SK-N-SH treated with all-trans-retinoic acid at 6 μM for 48 hours (cell line): ENCODE data around the gene DRAP1.
A peak's percentile ranks its signal among the peaks of the same experiment; 100 is the strongest.

ENCODE experiments used
- ATAC-seq: fragments of 200-7000 bp; cut with Tn5 transposase; 3 replicates; pipeline ENCODE4 v1.9.1; 2020; ENCODE audit warnings: mild to moderate bottlenecking, moderate library complexity
- ARNTL ChIP-seq: fragments of 450-650 bp; formaldehyde crosslinking; IDR thresholded peaks from 2 replicates; pipeline ENCODE4 v1.5.0; 2020; ENCODE audit warnings: low read depth, mild to moderate bottlenecking, moderate library complexity, borderline replicate concordance
- BACH2 ChIP-seq: fragments of 250-450 bp; sonication (Bioruptor Pico); IDR thresholded peaks from 2 replicates; pipeline ENCODE4 v1.9.0; 2021; ENCODE audit warnings: mild to moderate bottlenecking, borderline replicate concordance
- CREB5 ChIP-seq: fragments of 250-450 bp; sonication (Bioruptor Pico); IDR thresholded peaks from 2 replicates; pipeline ENCODE4 v1.5.1; 2020; ENCODE audit warnings: low read depth, mild to moderate bottlenecking, moderate library complexity
- CSDC2 ChIP-seq: fragments of 250-450 bp; sonication (Bioruptor Pico); IDR thresholded peaks from 2 replicates; pipeline ENCODE4 v1.5.0; 2020; ENCODE audit warnings: mild to moderate bottlenecking, moderate library complexity
- CSRNP3 ChIP-seq: fragments of 250-450 bp; sonication (Bioruptor Pico); IDR thresholded peaks from 2 replicates; pipeline ENCODE4 v1.5.1; 2021; ENCODE audit warnings: mild to moderate bottlenecking, moderate library complexity
- ESRRG ChIP-seq: fragments of 250-450 bp; sonication (Bioruptor Pico); IDR thresholded peaks from 2 replicates; pipeline ENCODE4 v1.6.1; 2021; ENCODE audit warnings: mild to moderate bottlenecking
- GLIS3 ChIP-seq: fragments of 250-450 bp; sonication (Bioruptor Pico); IDR thresholded peaks from 2 replicates; pipeline ENCODE4 v1.5.0; 2020; ENCODE audit warnings: mild to moderate bottlenecking, moderate library complexity
- ISL1 ChIP-seq: fragments of 250-450 bp; sonication (Bioruptor Pico); IDR thresholded peaks from 2 replicates; pipeline ENCODE4 v2.1.2; 2022; ENCODE audit warnings: mild to moderate bottlenecking, moderate library complexity
- OSR1 ChIP-seq: fragments of 250-450 bp; sonication (Bioruptor Pico); IDR thresholded peaks from 2 replicates; pipeline ENCODE4 v1.8.0; 2022; ENCODE audit warnings: moderate library complexity, mild to moderate bottlenecking, inconsistent platforms
- PATZ1 ChIP-seq: fragments of 250-450 bp; sonication (Bioruptor Pico); IDR thresholded peaks from 2 replicates; pipeline ENCODE4 v1.8.0; 2020; ENCODE audit warnings: mild to moderate bottlenecking, moderate library complexity, borderline replicate concordance
- POU6F1 ChIP-seq: fragments of 250-450 bp; sonication (Bioruptor Pico); IDR thresholded peaks from 2 replicates; pipeline ENCODE4 v1.8.0; 2021; ENCODE audit warnings: low read depth, mild to moderate bottlenecking, moderate library complexity, borderline replicate concordance
- PPARA ChIP-seq: fragments of 250-450 bp; sonication (Bioruptor Pico); IDR thresholded peaks from 2 replicates; pipeline ENCODE4 v1.5.0; 2020; ENCODE audit warnings: mild to moderate bottlenecking, borderline replicate concordance
- RARB ChIP-seq: fragments of 250-450 bp; sonication (Bioruptor Pico); IDR thresholded peaks from 2 replicates; pipeline ENCODE4 v1.8.0; 2021; ENCODE audit warnings: mild to moderate bottlenecking, moderate library complexity
- SNAI2 ChIP-seq: fragments of 250-450 bp; sonication (Bioruptor Pico); IDR thresholded peaks from 2 replicates; pipeline ENCODE4 v1.5.0; 2020; ENCODE audit warnings: mild to moderate bottlenecking, moderate library complexity
- TCF4 ChIP-seq: fragments of 250-450 bp; sonication (Bioruptor Pico); IDR thresholded peaks from 2 replicates; pipeline ENCODE4 v1.8.0; 2021; ENCODE audit warnings: mild to moderate bottlenecking, moderate library complexity, borderline replicate concordance
- TOX ChIP-seq: fragments of 250-450 bp; sonication (Bioruptor Pico); IDR thresholded peaks from 2 replicates; pipeline ENCODE4 v1.8.0; 2021; ENCODE audit warnings: mild to moderate bottlenecking, moderate library complexity, borderline replicate concordance
- TSHZ2 ChIP-seq: fragments of 250-450 bp; sonication (Bioruptor Pico); IDR thresholded peaks from 2 replicates; pipeline ENCODE4 v1.5.0; 2020; ENCODE audit warnings: mild to moderate bottlenecking, moderate library complexity
- ZFP3 ChIP-seq: fragments of 250-450 bp; sonication (Bioruptor Pico); IDR thresholded peaks from 2 replicates; pipeline ENCODE4 v1.5.0; 2020; ENCODE audit warnings: mild to moderate bottlenecking, moderate library complexity
- ZFP30 ChIP-seq: fragments of 450-650 bp; formaldehyde crosslinking; IDR thresholded peaks from 2 replicates; pipeline ENCODE4 v1.5.0; 2022; ENCODE audit warnings: mild to moderate bottlenecking, moderate library complexity
- ZNF565 ChIP-seq: fragments of 450-650 bp; formaldehyde crosslinking; conservative IDR thresholded peaks from 2 replicates; pipeline ENCODE4 v1.5.0; 2020; ENCODE audit warnings: low read depth, mild to moderate bottlenecking, moderate library complexity
- ZNF70 ChIP-seq: fragments of 450-650 bp; formaldehyde crosslinking; IDR thresholded peaks from 2 replicates; pipeline ENCODE4 v1.5.0; 2020; ENCODE audit warnings: mild to moderate bottlenecking, moderate library complexity
- ZNF8 ChIP-seq: fragments of 450-650 bp; formaldehyde crosslinking; IDR thresholded peaks from 2 replicates; pipeline ENCODE4 v1.5.0; 2020; ENCODE audit warnings: mild to moderate bottlenecking, moderate library complexity

Gene DRAP1

GRCh38 chr11:65887723-65888162, 31.5 kb upstream of the DRAP1 start:
- peak; percentile 9 for ATAC-seq
- TF ChIP-seq ZFP30 (CRISPR knock-in tag) (no peak), ZNF70 (CRISPR knock-in tag) (no peak), TOX (no peak), ZNF565 (CRISPR knock-in tag) (no peak), BACH2 (no peak), CREB5 (CRISPR knock-in tag) (no peak), CSRNP3 (CRISPR knock-in tag) (no peak), PPARA (CRISPR knock-in tag) (no peak), TCF4 (no peak), SNAI2 (CRISPR knock-in tag) (no peak), ZFP3 (no peak), TSHZ2 (CRISPR knock-in tag) (no peak), CSDC2 (no peak), GLIS3 (CRISPR knock-in tag) (no peak), RARB (CRISPR knock-in tag) (no peak), PATZ1 (CRISPR knock-in tag) (no peak)
- TF ChIP-seq, all 23 proteins: peak for 0

GRCh38 chr11:65888163-65888814, 30.9 kb upstream of the DRAP1 start, which contains the start of gene FIBP:
FIBP (minus strand) TSS chr11:65888471; CDS start chr11:65888418, 53 bp downstream.
- peak; percentile 73 for ATAC-seq
- TF ChIP-seq ZFP3 (0 out of 2 replicates have a peak, but pooled peaks have one; percentile 15), OSR1 (CRISPR knock-in tag) (no peak)
- TF ChIP-seq, all 23 proteins: peak for 1

GRCh38 chr11:65890324-65891218, 28.7 kb upstream of the DRAP1 start, which contains the start of gene CCDC85B:
CCDC85B (plus strand) TSS chr11:65890673; CDS start chr11:65890784, 111 bp downstream.
- ATAC-seq: peak; percentile 53
- TF ChIP-seq ARNTL (CRISPR knock-in tag): peak; percentile 96
- no peak for TF ChIP-seq ESRRG (CRISPR knock-in tag)
- TF ChIP-seq ZNF565 (CRISPR knock-in tag): no peak
- TF ChIP-seq POU6F1: no peak
- no peak for TF ChIP-seq RARB (CRISPR knock-in tag)
- TF ChIP-seq CREB5 (CRISPR knock-in tag): no peak
- no peak for TF ChIP-seq SNAI2 (CRISPR knock-in tag)
- TF ChIP-seq ZNF70 (CRISPR knock-in tag): peak; percentile 31; the same call in 1 of the 2 replicates
- TF ChIP-seq OSR1 (CRISPR knock-in tag): no peak
- no peak for TF ChIP-seq ZNF8 (CRISPR knock-in tag)
- no peak for TF ChIP-seq ISL1 (CRISPR knock-in tag)
